Tibial nerve (tissue), 4 donors: ENCODE data around the gene CD320. TPM values are rescaled to one million over a fixed set of nuclear protein-coding genes. Genes with fewer than 3 reads are reported as not detected.

ENCODE experiments used
- DNase-seq, 2 donors: peaks; one replicate each; pipeline ENCODE4 v3.0.0-alpha.2; 2019; ENCODE audit warnings: low spot score in 2 of 2
- H3K27ac ChIP-seq, 4 donors: fragments of 200-600 bp; sonication (generic) in 3 of 4; one replicate each; pipeline ENCODE4 v1.5.1; 2017 to 2019; ENCODE audit warnings: mild to moderate bottlenecking in 1 of 4
- H3K27me3 ChIP-seq, 2 donors: fragments of 200-600 bp; sonication (generic) in 1 of 2; one replicate each; pipeline versions ENCODE4 v1.5.1 to v1.6.0; 2017 to 2019
- H3K36me3 ChIP-seq, 3 donors: fragments of 200-600 bp; sonication (generic); one replicate each; pipeline ENCODE4 v1.5.1; 2018 to 2019
- H3K4me1 ChIP-seq, 4 donors: fragments of 200-600 bp; sonication (generic) in 3 of 4; one replicate each; pipeline ENCODE4 v1.5.1; 2017 to 2019
- H3K4me3 ChIP-seq, 4 donors: fragments of 200-600 bp; sonication (generic) in 3 of 4; one replicate each; pipeline ENCODE4 v1.5.1; 2017 to 2019; ENCODE audit warnings: mild to moderate bottlenecking in 1 of 4, moderate library complexity in 1 of 4
- H3K9me3 ChIP-seq, 4 donors: fragments of 200-600 bp; sonication (generic) in 3 of 4; one replicate each; pipeline ENCODE4 v1.5.1; 2017 to 2019
- CTCF ChIP-seq, 5 experiments: fragments of 200-600 bp in 3 of 5; fragments of 450-650 bp in 2 of 5; sonication (generic) in 3 of 5; IDR thresholded peaks; one replicate each; pipeline ENCODE4 v1.5.1; 2016 to 2019; ENCODE audit warnings: antibody characterized with exemption in 5 of 5, mild to moderate bottlenecking in 3 of 5, moderate library complexity in 2 of 5
- EP300 ChIP-seq, 2 donors: sonication (generic); formaldehyde crosslinking; IDR thresholded peaks; one replicate each; pipeline ENCODE4 v1.6.1; 2017; ENCODE audit warnings: antibody characterized with exemption in 2 of 2, mild to moderate bottlenecking in 1 of 2
- POLR2A ChIP-seq, 2 donors: fragments of 450-650 bp; IDR thresholded peaks; one replicate each; pipeline ENCODE4 v1.6.1; 2017; ENCODE audit warnings: antibody characterized with exemption in 2 of 2, mild to moderate bottlenecking in 2 of 2, moderate library complexity in 2 of 2
- WGBS, 2 donors: methylation state at CpG; one replicate each; pipeline ENCODE4 v1.1.5; 2018; 5-methylcytosine and 5-hydroxymethylcytosine counted together
- total RNA-seq, 4 donors: library from RNA; depleted of rRNA; stranded (reverse); fragments of >200 nt; gene quantifications; one replicate each; pipeline ENCODE4 v1.1.0, GENCODE V29; 2016

Gene CD320
- total RNA-seq, 4 donors from 2014 or later = 64.7 to 109 (median 83.9) TPM

GRCh38 chr19:8262431-8262830, 45.7 kb downstream of the CD320 start:
- Histone ChIP-seq H3K9me3 (no peaks in the 10 kb centered on the region), H3K4me3 (no peak overlapping the region), H3K4me1 (no peaks in the 10 kb centered on the region), H3K36me3 (peaks cover 0 to 52% (median 0%) of the 10 kb centered on the region in 3 donors), H3K27ac (no peak overlapping the region), H3K27me3 (no peaks in the 10 kb centered on the region)
- DNase-seq = no peak
- WGBS, 2 donors = 91 to 92% methylated on average over 5 to 6 of the region's 6 CpGs
- TF ChIP-seq POLR2A (IDR thresholded peaks at IDR 0.05) (no peak), CTCF (IDR thresholded peaks at IDR 0.05) (no peak), EP300 (IDR thresholded peaks at IDR 0.05) (no peak)

- Histone ChIP-seq H3K36me3 (peaks cover 0 to 57% (median 4%) of the 10 kb centered on the region in 3 donors), H3K4me3 (no peak overlapping the region), H3K27ac (no peak overlapping the region), H3K9me3 (no peaks in the 10 kb centered on the region), H3K27me3 (no peaks in the 10 kb centered on the region), H3K4me1 (no peaks in the 10 kb centered on the region)
- 76 to 96% methylated on average over 10 to 12 of the region's 14 CpGs for WGBS, 2 donors
- no peak for DNase-seq
- TF ChIP-seq POLR2A (IDR thresholded peaks at IDR 0.05) (no peak), EP300 (IDR thresholded peaks at IDR 0.05) (no peak), CTCF (IDR thresholded peaks at IDR 0.05) (no peak)
Measured at GRCh38 chr19:8261881-8262280, 46.3 kb downstream of the CD320 start.

GRCh38 chr19:8261347-8261746, 46.8 kb downstream of the CD320 start:
- TF ChIP-seq CTCF (IDR thresholded peaks at IDR 0.05) (no peak), POLR2A (IDR thresholded peaks at IDR 0.05) (no peak), EP300 (IDR thresholded peaks at IDR 0.05) (no peak)
- Histone ChIP-seq H3K4me3 (no peak overlapping the region), H3K27me3 (no peaks in the 10 kb centered on the region), H3K9me3 (no peaks in the 10 kb centered on the region), H3K36me3 (peaks cover 0 to 62% (median 4%) of the 10 kb centered on the region in 3 donors), H3K27ac (no peak overlapping the region), H3K4me1 (no peaks in the 10 kb centered on the region)
- 83 to 92% methylated on average over 9 of the region's 9 CpGs for WGBS, 2 donors
- DNase-seq = no peak

- no peaks in the 10 kb centered on the region for H3K9me3 ChIP-seq
- H3K27me3 ChIP-seq = no peaks in the 10 kb centered on the region
- H3K27ac ChIP-seq = no peak overlapping the region
- H3K36me3 ChIP-seq = peaks cover 0 to 77% (median 4%) of the 10 kb centered on the region in 3 donors
- H3K4me3 ChIP-seq = no peak overlapping the region
- no peak for DNase-seq
- TF ChIP-seq POLR2A (IDR thresholded peaks at IDR 0.05) (no peak), CTCF (IDR thresholded peaks at IDR 0.05) (no peak), EP300 (IDR thresholded peaks at IDR 0.05) (no peak)
- H3K4me1 ChIP-seq = no peaks in the 10 kb centered on the region
- WGBS, 2 donors = 90 to 95% methylated on average over 3 of the region's 3 CpGs
Measured at GRCh38 chr19:8259922-8260247, 48.3 kb downstream of the CD320 start.

- DNase-seq = no peak
- 86 to 91% methylated on average over 11 of the region's 11 CpGs for WGBS, 2 donors
Measured at GRCh38 chr19:8259142-8259921, 48.8 kb downstream of the CD320 start.

More at GRCh38 chr19:8259142-8259921, 48.8 kb downstream of the CD320 start:
- H3K4me1 ChIP-seq = no peaks in the 10 kb centered on the region
- H3K36me3 ChIP-seq = peaks cover 0 to 83% (median 4%) of the 10 kb centered on the region in 3 donors
- no peaks in the 10 kb centered on the region for H3K9me3 ChIP-seq
- H3K4me3 ChIP-seq = no peak overlapping the region
- TF ChIP-seq CTCF (IDR thresholded peaks at IDR 0.05) (no peak), POLR2A (IDR thresholded peaks at IDR 0.05) (no peak), EP300 (IDR thresholded peaks at IDR 0.05) (no peak)
- no peaks in the 10 kb centered on the region for H3K27me3 ChIP-seq
- H3K27ac ChIP-seq = no peak overlapping the region
